ENCODE results near the gene ZBTB16.

Gene ZBTB16

GRCh38 chr11:114064216-114064615 is 4.7 kb downstream of the ZBTB16 start:
- Histone ChIP-seq H3K4me1 (ENCODE audit: insufficient read depth, poor library complexity, severe bottlenecking) (peaks cover 3% of the 10 kb centered on the region), H3K27me3 (ENCODE audit: insufficient read depth, poor library complexity, severe bottlenecking) (no peaks in the 10 kb centered on the region), H3K27ac (ENCODE audit: poor library complexity, severe bottlenecking) (no peak overlapping the region), H3K4me3 (ENCODE audit: severe bottlenecking) (no peak overlapping the region), H3K9me3 (ENCODE audit: severe bottlenecking) (no peaks in the 10 kb centered on the region), H3K36me3 (ENCODE audit: low read depth) (peaks cover 65% of the 10 kb centered on the region)
- DNase-seq (ENCODE audit: low spot score), result no peak
- ATAC-seq (ENCODE audit: low read depth), result no peak
- no peak for TF ChIP-seq CTCF (IDR thresholded peaks at IDR 0.05; ENCODE audit: poor library complexity, severe bottlenecking)

DNA sequence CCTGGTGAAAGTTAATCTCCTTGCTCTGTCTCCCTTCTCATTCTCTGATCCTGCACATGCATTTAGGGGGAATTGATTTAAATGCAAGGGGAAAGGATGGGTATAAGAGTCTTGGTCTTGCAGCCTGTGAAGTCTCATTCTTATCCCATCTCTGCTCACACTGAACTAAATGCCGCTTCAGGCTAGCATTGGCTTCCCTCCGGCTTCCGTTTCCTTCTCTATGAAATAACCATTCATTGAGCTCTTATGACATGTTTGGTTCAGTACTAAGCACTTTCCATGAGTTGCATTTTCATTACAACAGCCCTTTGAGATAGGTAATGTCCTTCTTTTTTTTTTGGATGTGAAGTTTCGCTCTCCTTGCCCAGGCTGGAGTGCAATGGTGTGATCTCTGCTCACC is 5.6 kb downstream of the ZBTB16 start:
- Histone ChIP-seq H3K27me3 (ENCODE audit: insufficient read depth, poor library complexity, severe bottlenecking) (no peaks in the 10 kb centered on the region), H3K36me3 (ENCODE audit: low read depth) (peaks cover 71% of the 10 kb centered on the region), H3K4me1 (ENCODE audit: insufficient read depth, poor library complexity, severe bottlenecking) (peaks cover 3% of the 10 kb centered on the region), H3K9me3 (ENCODE audit: severe bottlenecking) (no peaks in the 10 kb centered on the region), H3K4me3 (ENCODE audit: severe bottlenecking) (no peak overlapping the region), H3K27ac (ENCODE audit: poor library complexity, severe bottlenecking) (no peak overlapping the region)
- DNase-seq (ENCODE audit: low spot score) (no peak), ATAC-seq (ENCODE audit: low read depth) (no peak)
- no peak for TF ChIP-seq CTCF (IDR thresholded peaks at IDR 0.05; ENCODE audit: poor library complexity, severe bottlenecking)

DNA sequence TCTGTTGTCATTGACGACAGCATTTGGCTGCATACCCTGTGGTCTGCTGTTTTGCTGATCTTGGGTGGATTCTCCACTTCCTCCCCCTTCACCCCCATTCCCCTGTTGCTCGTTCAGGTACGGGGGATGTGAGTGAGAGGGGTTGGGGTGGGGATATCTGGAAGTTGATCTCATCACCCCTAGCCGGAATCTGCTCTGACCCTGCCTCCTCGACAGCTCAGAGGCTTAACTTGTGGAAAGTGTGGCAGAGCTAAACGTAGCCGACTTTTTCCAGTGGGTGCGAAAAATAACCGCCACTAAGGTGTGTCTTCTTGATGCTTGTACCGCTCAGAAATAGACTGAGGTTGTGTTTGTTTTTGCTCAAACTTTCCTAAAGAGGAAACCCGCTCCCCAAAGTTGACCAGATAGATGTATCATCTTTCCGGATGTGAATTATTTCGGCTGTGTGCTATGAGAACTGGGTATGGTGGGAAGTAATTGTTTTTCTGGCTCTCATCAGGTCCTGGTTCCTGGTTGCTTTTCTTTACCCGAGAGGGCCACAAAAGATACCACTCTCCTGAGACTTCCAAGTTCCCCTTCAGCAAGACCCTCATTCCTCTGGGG is 6.6 kb downstream of the ZBTB16 start:
- Histone ChIP-seq H3K4me1 (ENCODE audit: insufficient read depth, poor library complexity, severe bottlenecking) (peaks cover 3% of the 10 kb centered on the region), H3K9me3 (ENCODE audit: severe bottlenecking) (no peaks in the 10 kb centered on the region), H3K36me3 (ENCODE audit: low read depth) (peaks cover 71% of the 10 kb centered on the region), H3K27me3 (ENCODE audit: insufficient read depth, poor library complexity, severe bottlenecking) (no peaks in the 10 kb centered on the region), H3K27ac (ENCODE audit: poor library complexity, severe bottlenecking) (no peak overlapping the region), H3K4me3 (ENCODE audit: severe bottlenecking) (no peak overlapping the region)
- ATAC-seq (ENCODE audit: low read depth), result no peak
- DNase-seq (ENCODE audit: low spot score), result no peak
- no peak for TF ChIP-seq CTCF (IDR thresholded peaks at IDR 0.05; ENCODE audit: poor library complexity, severe bottlenecking)

DNA sequence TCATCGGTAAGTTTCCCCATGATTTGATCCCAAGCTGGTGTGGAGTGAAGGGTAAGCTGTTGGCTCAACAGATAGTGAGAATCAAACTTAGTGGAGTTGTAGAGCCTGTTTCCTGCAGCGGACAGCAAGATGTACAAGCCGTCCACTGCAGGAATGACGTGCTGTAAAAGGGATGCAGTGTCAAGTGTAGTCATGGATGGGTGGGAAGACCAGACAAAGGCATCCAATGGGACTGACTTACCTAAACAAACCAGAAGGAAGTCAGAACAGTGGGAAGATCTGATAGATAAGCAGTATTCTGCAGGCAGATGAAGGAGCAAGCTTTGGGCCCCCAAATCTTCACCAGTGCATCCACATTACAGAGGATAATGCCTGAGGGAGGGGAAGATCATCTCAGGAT is 8.8 kb downstream of the ZBTB16 start:
- H3K9me3 ChIP-seq (ENCODE audit: severe bottlenecking), result no peaks in the 10 kb centered on the region
- H3K4me3 ChIP-seq (ENCODE audit: severe bottlenecking), result no peak overlapping the region
- ATAC-seq (ENCODE audit: low read depth), result no peak
- no peak overlapping the region for H3K27ac ChIP-seq (ENCODE audit: poor library complexity, severe bottlenecking)
- DNase-seq (ENCODE audit: low spot score), result no peak
- no peaks in the 10 kb centered on the region for H3K27me3 ChIP-seq (ENCODE audit: insufficient read depth, poor library complexity, severe bottlenecking)
- H3K36me3 ChIP-seq (ENCODE audit: low read depth), result peaks cover 58% of the 10 kb centered on the region
- no peak for TF ChIP-seq CTCF (IDR thresholded peaks at IDR 0.05; ENCODE audit: poor library complexity, severe bottlenecking)
- H3K4me1 ChIP-seq (ENCODE audit: insufficient read depth, poor library complexity, severe bottlenecking), result no peaks in the 10 kb centered on the region

GRCh38 chr11:114070464-114071139 is 11.1 kb downstream of the ZBTB16 start:
- TF ChIP-seq CTCF (IDR thresholded peaks at IDR 0.05; ENCODE audit: poor library complexity, severe bottlenecking), result no peak
- DNase-seq (ENCODE audit: low spot score) (no peak), ATAC-seq (ENCODE audit: low read depth) (no peak)
- no peak overlapping the region for H3K4me3 ChIP-seq (ENCODE audit: severe bottlenecking)
- H3K4me1 ChIP-seq (ENCODE audit: insufficient read depth, poor library complexity, severe bottlenecking), result no peaks in the 10 kb centered on the region
- no peaks in the 10 kb centered on the region for H3K9me3 ChIP-seq (ENCODE audit: severe bottlenecking)
- no peak overlapping the region for H3K27ac ChIP-seq (ENCODE audit: poor library complexity, severe bottlenecking)
- H3K27me3 ChIP-seq (ENCODE audit: insufficient read depth, poor library complexity, severe bottlenecking), result no peaks in the 10 kb centered on the region
- H3K36me3 ChIP-seq (ENCODE audit: low read depth), result peaks cover 35% of the 10 kb centered on the region
